T-helper 1 cell treated with Interleukin-12 subunit alpha and Interleukin-12 subunit beta and Interleukin-4 antibody, amounts not matched to agents 30 μg/mL and 1 μg/mL, for 36 hours (primary cell): ENCODE measurements around the gene TUFT1.
A peak's percentile ranks its signal among the peaks of the same experiment; 100 is the strongest.

Source experiments
- H3K27ac Mint-ChIP-seq: one replicate; pipeline ENCODE4 v1.8.0; 2021; ENCODE audit warnings: mild to moderate bottlenecking, mixed read lengths
- H3K27me3 Mint-ChIP-seq: one replicate; pipeline ENCODE4 v1.8.0; 2021; ENCODE audit warnings: low read depth, mixed read lengths
- H3K36me3 Mint-ChIP-seq: one replicate; pipeline ENCODE4 v1.8.0; 2021; ENCODE audit warnings: low read depth, mixed read lengths
- H3K4me1 Mint-ChIP-seq: one replicate; pipeline ENCODE4 v1.8.0; 2021; ENCODE audit warnings: low read depth, mixed read lengths
- H3K4me3 Mint-ChIP-seq: one replicate; pipeline ENCODE4 v1.8.0; 2021; ENCODE audit warnings: mild to moderate bottlenecking, moderate library complexity, mixed read lengths
- H3K9me3 Mint-ChIP-seq: one replicate; pipeline ENCODE4 v1.8.0; 2021; ENCODE audit warnings: mixed read lengths

Gene TUFT1

DNA sequence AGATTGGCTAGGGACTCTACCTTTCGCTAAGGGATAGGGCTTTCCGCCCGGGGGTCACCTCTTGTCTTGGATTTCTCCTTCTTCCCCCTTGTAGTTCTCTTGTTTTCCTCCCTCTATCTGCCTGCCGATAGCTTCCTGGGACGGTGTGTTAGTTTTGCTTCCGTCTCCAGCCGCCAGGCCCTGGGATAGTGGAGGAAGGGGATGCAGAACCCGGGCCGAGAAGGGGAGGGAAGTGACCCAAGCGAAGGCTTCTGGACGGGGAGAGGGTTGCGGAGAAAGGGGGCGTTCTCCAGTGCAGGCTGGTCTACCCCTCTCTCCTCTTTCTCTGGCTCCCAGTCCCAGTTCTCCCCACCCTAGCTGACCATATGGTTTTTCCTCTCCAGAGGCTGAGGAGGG is 871 bp downstream of the TUFT1 start:
- H3K36me3 Mint-ChIP-seq, result no peaks in the 10 kb centered on the region
- no peak overlapping the region for H3K27ac Mint-ChIP-seq
- H3K9me3 Mint-ChIP-seq, result no peaks in the 10 kb centered on the region
- H3K27me3 Mint-ChIP-seq, result peaks cover 6% of the 10 kb centered on the region
- H3K4me3 Mint-ChIP-seq, result peak overlapping the region; percentile 90
- peaks cover 19% of the 10 kb centered on the region for H3K4me1 Mint-ChIP-seq

DNA sequence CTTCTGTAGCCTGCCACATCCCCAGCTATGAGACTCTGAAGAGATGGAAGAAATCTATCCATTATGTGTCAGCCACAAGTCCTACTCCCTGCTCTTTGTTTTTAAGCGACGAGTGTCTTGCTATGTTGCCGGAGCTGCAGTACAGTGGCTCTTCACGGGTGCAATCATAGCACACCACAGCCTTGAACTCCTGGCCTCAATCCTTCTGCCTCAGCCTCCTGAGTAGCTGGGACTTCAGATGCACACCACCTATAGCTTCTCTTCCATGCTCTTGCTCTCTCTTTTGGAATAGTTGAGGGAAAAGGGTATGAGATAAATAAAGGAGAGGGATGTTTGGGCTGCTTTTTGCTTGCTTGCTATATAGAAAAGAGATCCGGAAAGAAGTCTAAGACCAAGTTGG is 1.6 kb downstream of the TUFT1 start:
- Mint-ChIP-seq H3K9me3 (no peaks in the 10 kb centered on the region), H3K36me3 (no peaks in the 10 kb centered on the region), H3K4me3 (peak overlapping the region; percentile 35), H3K4me1 (peaks cover 19% of the 10 kb centered on the region), H3K27me3 (peaks cover 6% of the 10 kb centered on the region), H3K27ac (no peak overlapping the region)

DNA sequence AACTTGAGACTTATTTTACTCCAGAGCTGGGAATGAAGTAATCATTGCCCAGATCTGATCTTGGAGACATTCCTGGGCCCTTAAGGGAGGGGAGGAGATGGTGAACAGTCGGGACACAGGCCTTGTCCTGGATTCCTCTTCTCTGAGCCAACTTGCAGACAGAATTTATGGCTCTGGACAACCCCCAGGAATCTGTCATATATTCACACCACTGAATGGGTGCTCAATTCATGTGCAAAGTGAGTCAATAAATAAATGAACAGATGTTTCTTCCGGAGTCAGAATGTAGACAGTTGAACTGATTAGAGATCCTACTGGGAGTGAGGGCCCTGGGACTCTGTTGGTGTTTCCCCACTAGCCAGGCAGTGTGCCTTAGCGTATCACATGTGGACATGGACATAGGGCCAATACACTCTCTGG is 2.6 kb downstream of the TUFT1 start:
- peaks cover 6% of the 10 kb centered on the region for H3K27me3 Mint-ChIP-seq
- H3K4me1 Mint-ChIP-seq, result peaks cover 25% of the 10 kb centered on the region
- H3K9me3 Mint-ChIP-seq, result no peaks in the 10 kb centered on the region
- H3K4me3 Mint-ChIP-seq, result no peak overlapping the region
- no peaks in the 10 kb centered on the region for H3K36me3 Mint-ChIP-seq
- H3K27ac Mint-ChIP-seq, result no peak overlapping the region

GRCh38 chr1:151545542-151545941 is 5.4 kb downstream of the TUFT1 start:
- H3K9me3 Mint-ChIP-seq, result no peaks in the 10 kb centered on the region
- H3K4me3 Mint-ChIP-seq, result no peak overlapping the region
- H3K4me1 Mint-ChIP-seq, result peaks cover 18% of the 10 kb centered on the region
- no peak overlapping the region for H3K27ac Mint-ChIP-seq
- H3K27me3 Mint-ChIP-seq, result peaks cover 6% of the 10 kb centered on the region
- H3K36me3 Mint-ChIP-seq, result no peaks in the 10 kb centered on the region

DNA sequence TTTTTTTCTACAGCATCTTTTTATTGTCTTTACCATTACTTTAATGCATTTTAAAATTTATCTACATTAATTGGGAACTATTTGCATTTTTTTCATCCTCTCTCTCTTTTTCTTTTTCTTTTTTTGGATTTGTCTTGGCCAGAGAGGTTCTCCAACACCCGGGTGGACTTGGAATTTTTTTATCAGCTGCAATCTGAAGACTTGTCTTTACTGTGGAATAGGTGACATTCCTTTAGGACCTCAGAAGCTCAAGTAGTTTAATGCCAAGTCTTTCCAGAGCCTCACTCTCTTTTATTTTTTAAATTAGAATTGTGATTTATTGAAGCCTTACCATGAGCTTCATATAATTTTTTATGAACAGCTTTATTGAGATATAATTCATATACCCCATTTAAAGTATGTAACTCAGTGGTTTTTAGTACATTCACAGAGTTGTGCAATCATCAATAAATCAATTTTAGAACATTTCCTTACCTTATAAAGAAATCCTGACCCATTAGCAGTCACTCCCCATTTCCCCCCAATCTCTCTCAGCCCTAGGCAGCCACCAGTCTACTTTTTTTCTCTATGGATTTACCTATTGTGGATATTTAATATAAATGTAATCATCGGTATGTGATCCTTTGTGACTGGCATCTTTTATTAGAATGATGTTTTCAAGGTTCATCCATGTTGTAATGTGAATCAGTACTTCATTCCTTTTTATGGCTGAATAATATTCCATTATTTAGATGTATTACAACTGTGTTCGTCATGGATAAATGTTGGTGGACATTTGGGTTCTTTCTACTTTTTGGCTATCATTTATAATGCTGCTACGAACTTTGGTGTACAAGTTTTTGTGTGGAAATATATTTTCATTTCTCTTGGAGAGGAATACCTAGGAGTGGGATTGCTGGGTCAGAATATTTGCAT is 6.2 kb downstream of the TUFT1 start:
- H3K27ac Mint-ChIP-seq, result no peak overlapping the region

DNA sequence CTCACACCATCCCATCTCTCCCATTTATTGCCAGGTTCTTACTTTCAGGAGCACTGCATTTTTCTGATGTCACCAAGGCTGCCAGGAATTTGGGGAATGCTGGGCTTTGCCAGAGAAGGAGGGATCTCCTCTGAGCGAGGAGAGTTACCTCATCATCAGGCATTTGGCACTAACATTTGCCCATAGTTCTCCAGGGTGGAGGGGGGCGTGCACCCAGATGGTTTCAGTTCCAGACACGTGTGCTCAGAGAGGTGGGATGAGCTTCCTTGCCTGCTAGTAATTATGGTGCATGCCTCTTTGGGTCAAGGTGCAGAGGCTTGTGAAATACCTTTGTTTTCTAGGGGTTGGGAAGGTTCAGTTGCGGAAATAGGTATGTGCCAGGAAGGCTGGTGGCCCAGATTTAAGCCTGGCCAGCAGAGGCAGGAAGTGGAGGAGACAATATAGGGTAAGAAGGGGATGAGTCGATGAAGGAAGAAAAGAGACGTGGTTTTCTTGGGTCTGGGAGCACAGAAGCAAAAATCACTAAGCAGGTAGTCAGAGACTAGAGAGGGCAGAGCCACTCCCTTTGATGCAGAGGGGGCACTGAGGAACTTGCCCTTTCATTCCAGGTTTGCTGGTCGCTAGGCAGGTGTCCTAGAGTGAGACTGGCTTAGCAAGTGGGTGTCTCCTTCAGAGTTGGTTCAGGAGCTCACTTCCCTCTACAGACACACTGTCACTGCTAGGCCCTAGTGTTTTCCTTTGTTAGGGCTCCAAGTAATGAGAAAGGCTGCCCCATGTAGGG is 7.2 kb downstream of the TUFT1 start:
- no peak overlapping the region for H3K4me3 Mint-ChIP-seq
- H3K36me3 Mint-ChIP-seq, result no peaks in the 10 kb centered on the region
- H3K9me3 Mint-ChIP-seq, result no peaks in the 10 kb centered on the region
- H3K4me1 Mint-ChIP-seq, result peaks cover 7% of the 10 kb centered on the region
- H3K27ac Mint-ChIP-seq, result no peak overlapping the region
- no peaks in the 10 kb centered on the region for H3K27me3 Mint-ChIP-seq

More for the DNA sequence above, 6.2 kb downstream of the TUFT1 start:
- Mint-ChIP-seq H3K4me1 (peaks cover 14% of the 10 kb centered on the region), H3K9me3 (no peaks in the 10 kb centered on the region), H3K4me3 (no peak overlapping the region), H3K27me3 (peaks cover 6% of the 10 kb centered on the region), H3K36me3 (no peaks in the 10 kb centered on the region)

GRCh38 chr1:151547900-151548230 is 7.8 kb downstream of the TUFT1 start:
- Mint-ChIP-seq H3K4me1 (peaks cover 7% of the 10 kb centered on the region), H3K4me3 (no peak overlapping the region), H3K9me3 (no peaks in the 10 kb centered on the region), H3K27me3 (no peaks in the 10 kb centered on the region), H3K36me3 (no peaks in the 10 kb centered on the region), H3K27ac (no peak overlapping the region)

DNA sequence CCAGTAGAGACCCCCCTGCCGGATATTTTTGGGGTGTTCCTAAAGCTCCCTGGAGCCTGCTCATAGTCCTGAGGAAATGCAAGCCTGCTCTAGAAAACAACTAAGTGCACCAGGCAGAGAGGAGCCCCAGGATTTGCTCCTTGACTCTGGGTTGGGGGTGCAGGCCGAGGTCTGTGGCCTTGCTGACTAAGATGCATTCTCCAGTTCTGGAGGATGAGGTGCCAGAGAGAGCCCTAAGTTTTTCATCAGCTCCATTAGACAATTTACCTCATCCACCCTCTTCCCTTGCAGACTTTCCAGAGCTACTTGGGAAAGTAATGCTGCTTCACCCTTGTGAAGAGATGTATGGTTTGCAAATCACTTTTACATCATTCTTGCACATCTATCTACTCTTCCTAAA is 9.1 kb downstream of the TUFT1 start:
- Mint-ChIP-seq H3K4me3 (no peak overlapping the region), H3K36me3 (no peaks in the 10 kb centered on the region), H3K27me3 (no peaks in the 10 kb centered on the region), H3K9me3 (no peaks in the 10 kb centered on the region), H3K4me1 (peaks cover 7% of the 10 kb centered on the region), H3K27ac (no peak overlapping the region)

GRCh38 chr1:151553659-151554058 is 13.6 kb downstream of the TUFT1 start:
- Mint-ChIP-seq H3K4me3 (no peak overlapping the region), H3K27ac (no peak overlapping the region), H3K36me3 (no peaks in the 10 kb centered on the region), H3K4me1 (peaks cover 2% of the 10 kb centered on the region), H3K27me3 (no peaks in the 10 kb centered on the region), H3K9me3 (no peaks in the 10 kb centered on the region)

GRCh38 chr1:151556052-151556451 is 15.9 kb downstream of the TUFT1 start:
- H3K27ac Mint-ChIP-seq, result no peak overlapping the region
- no peak overlapping the region for H3K4me3 Mint-ChIP-seq
- no peaks in the 10 kb centered on the region for H3K36me3 Mint-ChIP-seq
- no peaks in the 10 kb centered on the region for H3K27me3 Mint-ChIP-seq
- peaks cover 2% of the 10 kb centered on the region for H3K4me1 Mint-ChIP-seq
- H3K9me3 Mint-ChIP-seq, result no peaks in the 10 kb centered on the region

GRCh38 chr1:151562661-151563060 is 22.6 kb downstream of the TUFT1 start:
- H3K4me1 Mint-ChIP-seq, result peaks cover 2% of the 10 kb centered on the region
- no peak overlapping the region for H3K4me3 Mint-ChIP-seq
- no peak overlapping the region for H3K27ac Mint-ChIP-seq
- H3K9me3 Mint-ChIP-seq, result no peaks in the 10 kb centered on the region
- no peaks in the 10 kb centered on the region for H3K36me3 Mint-ChIP-seq
- H3K27me3 Mint-ChIP-seq, result no peaks in the 10 kb centered on the region

DNA sequence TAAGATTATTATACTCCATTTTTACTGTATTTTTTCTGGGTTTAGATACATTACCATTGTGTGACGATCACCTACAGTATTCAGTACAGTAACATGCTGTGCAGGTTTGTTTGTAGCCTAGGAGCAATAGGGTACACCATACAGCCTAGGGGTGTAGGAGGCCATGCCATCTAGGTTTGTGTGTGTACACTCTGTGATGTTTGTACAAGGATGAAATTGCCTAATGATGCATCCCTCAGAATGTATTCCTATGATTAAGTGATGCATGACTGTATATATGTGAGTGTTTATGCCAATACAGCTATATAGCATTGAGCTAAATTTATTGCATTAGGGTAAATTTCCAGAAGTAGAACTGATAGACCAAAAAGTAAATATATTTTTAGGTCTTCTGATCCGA is 23.3 kb downstream of the TUFT1 start:
- Mint-ChIP-seq H3K9me3 (no peaks in the 10 kb centered on the region), H3K27ac (no peak overlapping the region), H3K4me1 (peaks cover 5% of the 10 kb centered on the region), H3K4me3 (no peak overlapping the region), H3K36me3 (peaks cover 2% of the 10 kb centered on the region), H3K27me3 (no peaks in the 10 kb centered on the region)

DNA sequence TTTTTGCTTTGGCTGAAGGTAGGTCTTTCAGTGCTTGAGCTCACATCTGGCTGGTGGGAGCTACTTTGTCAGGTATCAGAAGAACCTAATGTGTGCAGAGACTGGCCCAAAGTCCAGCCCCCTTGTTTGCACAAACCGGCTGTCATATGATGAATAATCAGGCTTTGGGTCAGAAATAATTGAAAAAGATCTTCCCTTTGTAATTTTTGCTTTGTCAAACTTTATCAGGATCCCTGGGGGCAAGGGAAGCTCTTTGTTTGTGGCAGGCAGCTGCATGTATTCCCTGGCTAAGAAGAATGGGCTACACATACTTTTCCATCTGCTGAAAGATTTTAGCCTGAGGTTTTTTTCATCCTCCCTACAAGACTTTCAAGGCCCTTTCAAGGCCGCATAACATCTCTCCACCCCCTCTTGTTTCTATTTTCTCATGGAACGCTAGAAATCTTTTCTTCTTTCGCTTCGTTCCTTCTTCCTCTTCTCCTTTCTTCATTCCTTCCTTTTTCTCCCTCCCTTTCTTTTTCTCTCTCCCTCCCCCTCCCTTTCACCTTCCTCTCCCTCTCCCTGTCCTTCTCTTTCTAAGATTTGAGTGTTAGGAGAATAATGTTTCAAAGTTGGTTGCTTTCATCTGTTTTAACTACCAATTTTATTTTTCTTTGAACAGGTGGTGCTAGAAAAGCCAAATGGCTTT is 25.5 kb downstream of the TUFT1 start:
- Mint-ChIP-seq H3K9me3 (no peaks in the 10 kb centered on the region), H3K27ac (no peak overlapping the region), H3K27me3 (no peaks in the 10 kb centered on the region), H3K4me3 (no peak overlapping the region), H3K36me3 (peaks cover 2% of the 10 kb centered on the region), H3K4me1 (peaks cover 7% of the 10 kb centered on the region)

GRCh38 chr1:151568626-151569088 is 28.5 kb downstream of the TUFT1 start:
- H3K27me3 Mint-ChIP-seq, result no peaks in the 10 kb centered on the region
- no peak overlapping the region for H3K4me3 Mint-ChIP-seq
- H3K27ac Mint-ChIP-seq, result no peak overlapping the region
- H3K36me3 Mint-ChIP-seq, result peaks cover 2% of the 10 kb centered on the region
- peaks cover 7% of the 10 kb centered on the region for H3K4me1 Mint-ChIP-seq
- no peaks in the 10 kb centered on the region for H3K9me3 Mint-ChIP-seq
